ENCODE data around the gene KDM4B.

GRCh38 chr19:5064896-5065295 is 96.0 kb downstream of the KDM4B start:
- no peak for TF ChIP-seq BHLHE40 (IDR thresholded peaks at IDR 0.05; ENCODE audit: borderline replicate concordance)
- no peak for TF ChIP-seq FOXM1 (IDR thresholded peaks at IDR 0.05; ENCODE audit: borderline replicate concordance)
- TF ChIP-seq SUZ12 (IDR thresholded peaks at IDR 0.05), result no peak
- TF ChIP-seq NFRKB (IDR thresholded peaks at IDR 0.05), result no peak
- no peak for TF ChIP-seq PKNOX1 (IDR thresholded peaks at IDR 0.05)
- no peak for TF ChIP-seq FOXA1 (IDR thresholded peaks at IDR 0.05)
- no peak for TF ChIP-seq FOXK2 (IDR thresholded peaks at IDR 0.05)
- TF ChIP-seq L3MBTL2 (conservative IDR thresholded peaks at IDR 0.05), result no peak
- no peak for TF ChIP-seq SP1 (IDR thresholded peaks at IDR 0.05)
- no peak for TF ChIP-seq TARDBP (IDR thresholded peaks at IDR 0.05)
- TF ChIP-seq ELF4 (IDR thresholded peaks at IDR 0.05), result no peak
- TF ChIP-seq ARNT (IDR thresholded peaks at IDR 0.05), result no peak
- TF ChIP-seq HDGF (IDR thresholded peaks at IDR 0.05; ENCODE audit: borderline replicate concordance), result no peak
- no peak for TF ChIP-seq ZNF384 (IDR thresholded peaks at IDR 0.05)
